D721Med (cell line): ENCODE data around the gene CPS1.

Experiments
- DNase-seq: peaks from one replicate; pipeline ENCODE4 v3.0.0; 2011; ENCODE audit warnings: low spot score; ENCODE audit not compliant: insufficient read length
- FAIRE-seq: peaks from 2 replicates; lab custom pipeline; 2011; peaks lifted over from hg19 to GRCh38; lab: Jason Lieb, UNC
- TF ChIP-seq, protein P1 (sequence below): IDR thresholded peaks from 2 replicates; pipeline ENCODE4 v1.5.1; 2012; ENCODE audit warnings: mild to moderate bottlenecking, control low read depth; ENCODE audit not compliant: insufficient read depth; ENCODE audit errors: missing control alignments

CPS1 gene

DNA sequence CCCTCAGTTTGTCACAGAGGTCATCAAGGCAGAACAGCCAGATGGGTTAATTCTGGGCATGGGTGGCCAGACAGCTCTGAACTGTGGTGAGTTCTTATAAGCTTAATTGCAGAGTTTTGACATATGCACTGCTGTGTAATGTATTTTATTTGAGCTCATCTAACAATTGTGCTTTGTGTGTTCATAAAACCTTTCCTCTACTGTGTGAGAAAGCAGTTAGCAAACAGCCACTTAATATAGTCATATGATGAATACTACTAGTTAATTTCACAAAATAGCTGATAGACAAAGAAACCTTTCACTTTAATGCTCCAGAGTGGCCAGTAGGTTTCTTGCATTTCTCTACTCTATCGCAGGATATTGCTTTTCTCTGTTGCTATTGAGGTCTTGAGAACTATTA, 43.1 kb downstream of the CPS1 start:
- DNase-seq: no peak
- TF ChIP-seq, protein P1, sequence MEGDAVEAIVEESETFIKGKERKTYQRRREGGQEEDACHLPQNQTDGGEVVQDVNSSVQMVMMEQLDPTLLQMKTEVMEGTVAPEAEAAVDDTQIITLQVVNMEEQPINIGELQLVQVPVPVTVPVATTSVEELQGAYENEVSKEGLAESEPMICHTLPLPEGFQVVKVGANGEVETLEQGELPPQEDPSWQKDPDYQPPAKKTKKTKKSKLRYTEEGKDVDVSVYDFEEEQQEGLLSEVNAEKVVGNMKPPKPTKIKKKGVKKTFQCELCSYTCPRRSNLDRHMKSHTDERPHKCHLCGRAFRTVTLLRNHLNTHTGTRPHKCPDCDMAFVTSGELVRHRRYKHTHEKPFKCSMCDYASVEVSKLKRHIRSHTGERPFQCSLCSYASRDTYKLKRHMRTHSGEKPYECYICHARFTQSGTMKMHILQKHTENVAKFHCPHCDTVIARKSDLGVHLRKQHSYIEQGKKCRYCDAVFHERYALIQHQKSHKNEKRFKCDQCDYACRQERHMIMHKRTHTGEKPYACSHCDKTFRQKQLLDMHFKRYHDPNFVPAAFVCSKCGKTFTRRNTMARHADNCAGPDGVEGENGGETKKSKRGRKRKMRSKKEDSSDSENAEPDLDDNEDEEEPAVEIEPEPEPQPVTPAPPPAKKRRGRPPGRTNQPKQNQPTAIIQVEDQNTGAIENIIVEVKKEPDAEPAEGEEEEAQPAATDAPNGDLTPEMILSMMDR: no peak
- FAIRE-seq: peak; percentile 6

DNA sequence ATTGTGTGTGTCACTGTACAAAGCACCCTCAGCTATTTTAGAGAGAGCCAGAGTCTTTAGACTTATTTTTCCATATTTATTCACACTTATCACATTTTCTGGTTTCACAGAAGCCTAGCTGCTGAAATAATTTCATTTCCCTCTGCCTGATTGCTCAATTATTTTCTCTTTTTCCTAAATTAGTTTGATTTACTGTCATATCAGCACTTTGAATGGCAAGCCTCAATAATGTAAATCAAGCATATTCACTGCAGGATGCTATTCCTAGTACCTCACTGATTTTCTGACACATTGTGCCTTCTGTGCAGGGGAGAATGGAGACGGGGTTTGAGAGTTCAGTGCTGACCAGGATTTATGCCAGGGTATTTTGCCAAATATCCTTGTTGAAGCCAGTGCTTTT, 48.3 kb downstream of the CPS1 start:
- FAIRE-seq: no peak
- TF ChIP-seq, protein P1: no peak
- DNase-seq: no peak

DNA sequence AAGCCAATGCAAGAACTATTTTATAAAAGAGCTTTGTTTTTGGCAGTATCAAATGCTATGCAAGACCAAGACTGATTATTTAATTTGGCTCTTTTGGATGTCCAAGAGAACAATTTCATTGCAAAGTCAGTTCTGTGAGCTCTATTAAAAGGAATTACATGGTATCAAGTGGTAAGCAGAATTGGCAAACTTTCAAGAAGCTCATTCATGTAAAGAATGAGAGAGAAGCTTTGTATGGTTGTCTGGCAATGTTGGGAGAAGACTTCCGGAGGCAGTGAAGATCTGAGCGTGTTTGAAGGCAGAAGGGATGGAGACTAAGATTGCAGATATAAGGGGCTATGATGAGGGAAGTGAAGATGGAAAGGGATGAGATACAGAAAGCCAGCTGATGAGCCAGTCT, 49.6 kb downstream of the CPS1 start:
- FAIRE-seq: no peak
- TF ChIP-seq, protein P1: no peak
- DNase-seq: no peak

DNA sequence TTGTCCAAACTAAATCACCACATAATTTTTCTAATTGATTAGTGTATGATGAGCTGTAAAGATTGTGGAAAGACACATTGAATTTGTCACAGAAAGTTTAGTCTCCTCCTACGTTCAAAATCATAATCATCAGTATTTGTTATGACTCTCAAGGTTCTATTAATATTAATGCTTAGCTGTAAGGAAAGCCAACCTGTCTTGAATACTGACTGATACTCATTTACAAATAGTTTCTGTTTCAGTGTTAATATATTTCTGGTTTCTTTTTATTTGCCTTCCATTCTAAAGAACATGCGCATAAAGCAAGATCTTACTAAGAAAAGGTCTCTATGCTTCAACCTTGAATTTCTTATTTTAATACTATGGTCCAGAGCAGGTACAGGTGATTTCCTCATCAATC, 55.1 kb downstream of the CPS1 start:
- no peak for FAIRE-seq
- TF ChIP-seq, protein P1: no peak
- DNase-seq: no peak

DNA sequence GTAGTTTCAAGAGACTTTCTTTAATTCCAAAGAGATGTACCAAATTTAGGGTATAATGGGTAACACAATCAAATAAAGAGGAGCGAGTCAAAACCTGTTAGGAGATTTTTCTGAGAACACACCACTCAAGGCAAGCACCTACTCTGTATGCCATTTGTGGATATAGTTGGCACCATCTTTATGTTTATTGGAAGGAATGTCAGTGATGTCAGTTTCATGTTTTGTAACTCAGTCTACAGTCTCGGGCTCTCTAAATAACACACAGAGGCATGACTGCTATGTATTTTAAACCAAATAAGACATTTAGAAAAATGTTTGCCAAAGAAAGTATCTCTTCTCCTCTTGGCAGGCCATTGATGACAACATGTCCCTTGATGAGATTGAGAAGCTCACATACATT, 59.7 kb downstream of the CPS1 start:
- TF ChIP-seq, protein P1: no peak
- FAIRE-seq (no peak), DNase-seq (no peak)

DNA sequence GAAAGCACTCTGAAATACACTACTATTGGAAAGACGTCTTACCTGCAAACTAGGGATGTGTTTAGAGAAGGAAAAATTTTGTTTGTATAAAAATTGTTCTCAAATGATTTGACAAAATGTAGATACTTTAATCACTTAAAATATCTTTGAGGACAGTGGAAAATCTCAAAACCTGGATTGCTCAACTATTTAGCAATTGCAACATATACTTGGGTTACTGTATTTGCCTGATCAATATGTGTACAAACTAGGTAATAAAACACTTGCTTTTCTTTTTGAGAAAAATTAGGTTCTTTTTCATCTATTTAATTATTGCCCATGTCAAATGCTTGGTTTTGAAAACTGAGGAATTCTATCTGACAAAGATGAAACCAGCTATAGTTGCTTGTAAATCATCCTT, 60.9 kb downstream of the CPS1 start:
- FAIRE-seq (peak; percentile 41), DNase-seq (no peak)
- TF ChIP-seq, protein P1: no peak

DNA sequence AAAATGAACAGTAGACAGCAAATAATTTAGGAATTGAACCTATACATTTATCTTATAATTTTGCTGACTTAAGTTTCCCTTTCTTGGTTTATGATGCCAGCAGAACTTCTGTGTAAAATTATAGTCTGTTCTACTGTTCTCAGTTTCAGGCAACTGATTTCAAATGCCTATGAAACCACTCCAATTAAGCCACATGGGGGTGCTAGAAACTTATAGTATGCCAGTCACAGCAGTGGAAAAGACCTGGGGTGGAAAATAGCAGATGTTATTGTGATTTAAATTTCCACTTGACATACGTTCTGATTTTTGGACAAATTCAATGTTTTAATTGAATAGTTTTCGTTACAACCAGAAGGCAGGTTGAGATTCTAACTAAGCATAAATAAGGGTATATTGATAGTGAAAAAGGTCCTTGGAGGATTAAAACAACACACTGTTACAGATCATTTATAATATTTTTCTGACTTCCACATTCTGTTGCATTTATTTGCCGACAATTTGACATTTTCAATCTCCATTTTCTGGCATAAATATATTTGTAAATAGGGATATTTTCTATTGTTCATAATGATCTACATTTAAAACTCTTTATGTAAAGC, 61.4 kb downstream of the CPS1 start:
- DNase-seq (no peak), FAIRE-seq (peak; percentile 95)
- TF ChIP-seq, protein P1: peak; percentile 85
